ENCODE measurements around the gene EXOC4. TPM values are rescaled to one million over a fixed set of nuclear protein-coding genes. Genes with fewer than 3 reads are reported as not detected.
A peak's percentile ranks its signal among the peaks of the same experiment; 100 is the strongest.

The EXOC4 gene
- total RNA-seq, 1 experiment from 2014 or later, result 75.8 TPM

DNA sequence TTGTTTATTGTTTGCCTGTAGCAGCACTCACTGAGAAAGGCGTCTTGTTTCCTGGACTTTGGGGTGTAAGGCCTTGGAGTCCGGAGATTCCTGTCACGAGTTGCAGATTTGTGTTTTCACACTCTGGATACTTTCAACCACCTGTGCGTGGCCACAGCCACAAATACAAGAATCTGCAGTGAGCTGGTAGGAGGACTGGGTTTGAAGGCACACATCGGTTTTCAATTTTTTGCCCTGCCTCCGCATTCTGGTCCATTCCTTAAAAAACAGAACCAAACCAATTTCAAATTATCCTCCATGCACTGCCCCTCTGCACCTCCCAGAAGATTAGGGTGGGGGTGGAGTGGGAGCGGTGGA, 619 bp downstream of the EXOC4 start:
- peak overlapping the region; percentile 90 for H3K9ac ChIP-seq (ENCODE audit: extremely low read depth, insufficient read length, low read length)
- DNase-seq, result no peak
- H3K4ac ChIP-seq (ENCODE audit: low read depth, low read length), result no peak overlapping the region
- H3K27me3 Mint-ChIP-seq (ENCODE audit: low read depth), result no peaks in the 10 kb centered on the region
- H3K4me1 ChIP-seq (ENCODE audit: insufficient read depth, low read length), result no peaks in the 10 kb centered on the region
- H3T11ph ChIP-seq (ENCODE audit: low read length), result no peak overlapping the region
- H3K23ac ChIP-seq (ENCODE audit: insufficient read length, low read depth, low read length), result no peak overlapping the region
- H3K79me1 ChIP-seq (ENCODE audit: insufficient read depth, low read depth, low read length, poor library complexity, severe bottlenecking), result no peaks in the 10 kb centered on the region
- H4K20me1 ChIP-seq (ENCODE audit: control insufficient read depth, insufficient read depth, insufficient read length), result no peaks in the 10 kb centered on the region
- TF ChIP-seq, protein P1, sequence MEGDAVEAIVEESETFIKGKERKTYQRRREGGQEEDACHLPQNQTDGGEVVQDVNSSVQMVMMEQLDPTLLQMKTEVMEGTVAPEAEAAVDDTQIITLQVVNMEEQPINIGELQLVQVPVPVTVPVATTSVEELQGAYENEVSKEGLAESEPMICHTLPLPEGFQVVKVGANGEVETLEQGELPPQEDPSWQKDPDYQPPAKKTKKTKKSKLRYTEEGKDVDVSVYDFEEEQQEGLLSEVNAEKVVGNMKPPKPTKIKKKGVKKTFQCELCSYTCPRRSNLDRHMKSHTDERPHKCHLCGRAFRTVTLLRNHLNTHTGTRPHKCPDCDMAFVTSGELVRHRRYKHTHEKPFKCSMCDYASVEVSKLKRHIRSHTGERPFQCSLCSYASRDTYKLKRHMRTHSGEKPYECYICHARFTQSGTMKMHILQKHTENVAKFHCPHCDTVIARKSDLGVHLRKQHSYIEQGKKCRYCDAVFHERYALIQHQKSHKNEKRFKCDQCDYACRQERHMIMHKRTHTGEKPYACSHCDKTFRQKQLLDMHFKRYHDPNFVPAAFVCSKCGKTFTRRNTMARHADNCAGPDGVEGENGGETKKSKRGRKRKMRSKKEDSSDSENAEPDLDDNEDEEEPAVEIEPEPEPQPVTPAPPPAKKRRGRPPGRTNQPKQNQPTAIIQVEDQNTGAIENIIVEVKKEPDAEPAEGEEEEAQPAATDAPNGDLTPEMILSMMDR (conservative IDR thresholded peaks at IDR 0.05), result no peak
- no peaks in the 10 kb centered on the region for H3K9me3 ChIP-seq (ENCODE audit: control insufficient read depth, low read depth, low read length)
- H4K5ac ChIP-seq (ENCODE audit: insufficient read length, low read depth, low read length), result no peak overlapping the region
- H2BK5ac ChIP-seq (ENCODE audit: insufficient read length, low read length), result no peak overlapping the region
- no peak overlapping the region for H3K56ac ChIP-seq (ENCODE audit: insufficient read length, low read depth, low read length)
- no peak overlapping the region for H2BK12ac ChIP-seq (ENCODE audit: insufficient read length, low read depth, low read length)
- peaks cover 0 to 5% (median 0%) of the 10 kb centered on the region in 3 experiments; a peak in 3 of 7 replicates for H3K36me3 Mint-ChIP-seq (ENCODE audit: insufficient read depth in 1 of 3, low read depth in 3 of 3)
- H3K27ac ChIP-seq (ENCODE audit: insufficient read length, low read depth, low read length), result no peak overlapping the region
- no peak overlapping the region for H2AK5ac ChIP-seq (ENCODE audit: insufficient read length, low read length)
- H3K27ac Mint-ChIP-seq, result peak overlapping the region; percentile 82 to 99 (median 96)
- H3K27me3 ChIP-seq (ENCODE audit: insufficient read depth, low read length), result no peaks in the 10 kb centered on the region
- 0 out of 5 replicates have a peak, but pooled peaks cover 0 to 3% of the 10 kb centered on the region in 2 experiments for H3K9me3 Mint-ChIP-seq
- H4K91ac ChIP-seq (ENCODE audit: insufficient read length, low read depth, low read length), result no peak overlapping the region
- H3K4me2 ChIP-seq (ENCODE audit: insufficient read depth, insufficient read length, low read length), result peak overlapping the region; percentile 99
- peaks cover 4% of the 10 kb centered on the region; the same call in 1 of the 2 replicates for H3K79me2 ChIP-seq (ENCODE audit: insufficient read depth, low read length)
- H3K4me1 Mint-ChIP-seq, result peaks cover 15 to 19% of the 10 kb centered on the region in 2 experiments
- peak overlapping the region; percentile 39 for H3K14ac ChIP-seq (ENCODE audit: insufficient read depth, low read length)
- peaks cover 5% of the 10 kb centered on the region for H3K23me2 ChIP-seq (ENCODE audit: insufficient read length, low read depth, low read length, poor library complexity, severe bottlenecking)
- H3K18ac ChIP-seq (ENCODE audit: insufficient read length, low read depth, low read length), result no peak overlapping the region
- H2BK20ac ChIP-seq (ENCODE audit: low read depth, low read length, poor library complexity, severe bottlenecking), result no peak overlapping the region
- H2AFZ ChIP-seq (ENCODE audit: low read length), result no peak overlapping the region
- no peak overlapping the region for H4K8ac ChIP-seq (replicated peaks; ENCODE audit: insufficient read length, low read depth, low read length)
- no peak overlapping the region for H2BK15ac ChIP-seq (ENCODE audit: low read depth, low read length)
- WGBS (ENCODE audit: extremely low coverage, insufficient read length, low lambda C conversion rate), result no CpG with 5 or more reads among the region's 7 CpGs
- peak overlapping the region; percentile 93 to 96 for H3K4me3 Mint-ChIP-seq
- no peak overlapping the region for H2BK120ac ChIP-seq (ENCODE audit: low read depth, low read length, poor library complexity, severe bottlenecking)
